Body of pancreas (tissue), 4 donors: ENCODE data around the gene AGPAT3.

Source experiments
- POLR2A ChIP-seq, 3 donors: fragments of 450-650 bp; IDR thresholded peaks; one replicate each; pipeline ENCODE4 v1.6.1; 2016; ENCODE audit warnings: antibody characterized with exemption in 3 of 3, mild to moderate bottlenecking in 2 of 3
- TF ChIP-seq, protein P1 (sequence below), 7 experiments: fragments of 450-650 bp in 4 of 7; fragments of 200-600 bp in 3 of 7; sonication (generic) in 3 of 7; IDR thresholded peaks; one replicate each; pipeline ENCODE4 v1.5.1; 2016 to 2019; ENCODE audit warnings: antibody characterized with exemption in 7 of 7

DNA sequence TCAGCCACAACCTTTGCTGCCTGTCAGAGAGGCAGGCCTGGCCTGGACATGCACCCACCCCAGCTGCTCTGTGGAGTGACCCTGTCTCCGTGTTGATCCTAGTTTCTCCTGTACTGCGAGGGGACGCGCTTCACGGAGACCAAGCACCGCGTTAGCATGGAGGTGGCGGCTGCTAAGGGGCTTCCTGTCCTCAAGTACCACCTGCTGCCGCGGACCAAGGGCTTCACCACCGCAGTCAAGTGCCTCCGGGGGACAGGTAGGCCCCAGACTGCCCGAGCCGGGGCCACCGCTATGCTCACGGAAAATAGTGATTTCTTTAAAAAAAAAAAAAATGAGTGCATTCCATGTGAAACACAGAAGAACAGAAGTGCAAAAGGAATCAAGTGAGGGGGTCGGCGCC is 105.5 kb downstream of the AGPAT3 start:
- TF ChIP-seq, protein P1, sequence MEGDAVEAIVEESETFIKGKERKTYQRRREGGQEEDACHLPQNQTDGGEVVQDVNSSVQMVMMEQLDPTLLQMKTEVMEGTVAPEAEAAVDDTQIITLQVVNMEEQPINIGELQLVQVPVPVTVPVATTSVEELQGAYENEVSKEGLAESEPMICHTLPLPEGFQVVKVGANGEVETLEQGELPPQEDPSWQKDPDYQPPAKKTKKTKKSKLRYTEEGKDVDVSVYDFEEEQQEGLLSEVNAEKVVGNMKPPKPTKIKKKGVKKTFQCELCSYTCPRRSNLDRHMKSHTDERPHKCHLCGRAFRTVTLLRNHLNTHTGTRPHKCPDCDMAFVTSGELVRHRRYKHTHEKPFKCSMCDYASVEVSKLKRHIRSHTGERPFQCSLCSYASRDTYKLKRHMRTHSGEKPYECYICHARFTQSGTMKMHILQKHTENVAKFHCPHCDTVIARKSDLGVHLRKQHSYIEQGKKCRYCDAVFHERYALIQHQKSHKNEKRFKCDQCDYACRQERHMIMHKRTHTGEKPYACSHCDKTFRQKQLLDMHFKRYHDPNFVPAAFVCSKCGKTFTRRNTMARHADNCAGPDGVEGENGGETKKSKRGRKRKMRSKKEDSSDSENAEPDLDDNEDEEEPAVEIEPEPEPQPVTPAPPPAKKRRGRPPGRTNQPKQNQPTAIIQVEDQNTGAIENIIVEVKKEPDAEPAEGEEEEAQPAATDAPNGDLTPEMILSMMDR (IDR thresholded peaks at IDR 0.05), result no peak
- TF ChIP-seq POLR2A (IDR thresholded peaks at IDR 0.05), result no peak
